Neural progenitor cell (in vitro differentiated cells): ENCODE measurements around the gene CIDEB.

ENCODE experiments used
- CTCF ChIP-seq: fragments of 200-600 bp; sonication (generic); IDR thresholded peaks from 2 replicates; pipeline ENCODE4 v1.5.1; 2017; ENCODE audit warnings: antibody characterized with exemption, mild to moderate bottlenecking
- EZH2 ChIP-seq: fragments of 200-600 bp; sonication (generic); IDR thresholded peaks from 2 replicates; pipeline ENCODE4 v1.6.1; 2017; ENCODE audit warnings: antibody characterized with exemption, mild to moderate bottlenecking, moderate library complexity

- TF ChIP-seq CTCF (no peak), EZH2 (no peak)
These were observed 31.1 kb upstream of the CIDEB start for GRCh38 chr14:24338843-24339242.
